HCT116 (cell line): ENCODE data around the gene TLCD3B. TPM values are rescaled to one million over a fixed set of nuclear protein-coding genes. Genes with fewer than 3 reads are reported as not detected.

Source experiments
- ATAC-seq: fragments of 200-7000 bp; cut with Tn5 transposase; 2 replicates; pipeline ENCODE4 v1.9.1; 2020; ENCODE audit warnings: mild to moderate bottlenecking, moderate library complexity
- BruUV-seq: library from RNA; stranded (reverse); fragments of 400-500 nt; replicated peaks from 2 replicates; lab custom pipeline; 2021; lab: Mats Ljungman, UMichigan
- CTCF ChIA-PET: fragments of 300-600 bp; sonication (Branson Sonifier 250); formaldehyde crosslinking; loops from one replicate; lab custom pipeline; 2021; ENCODE audit warnings: antibody characterized with exemption; lab: Charles Lee
- POLR2A ChIA-PET: fragments of 300-600, 350-600 bp; sonication (Branson Sonifier 250); formaldehyde crosslinking; loops from one replicate; lab custom pipeline; 2021; ENCODE audit warnings: antibody characterized with exemption; lab: Charles Lee
- RAD21 ChIA-PET, 2 experiments: fragments of 300-600 bp; sonication (Branson Sonifier 250); formaldehyde crosslinking; loops; one replicate each; lab custom pipeline; 2023; ENCODE audit warnings: low total read pairs in 2 of 2; ENCODE audit not compliant: uncharacterized antibody in 2 of 2, unreplicated experiment in 2 of 2, low non-redundant PET in 1 of 2; lab: Charles Lee
- DNase-seq: peaks from one replicate; pipeline ENCODE4 v3.0.0-alpha.2; 2010; ENCODE audit warnings: low read depth, low spot score
- H2AFZ ChIP-seq: fragments of 200-600 bp; shearing (Covaris generic), sonication (generic); 2 replicates; pipeline ENCODE4 v1.6.1; 2017; ENCODE audit warnings: low read depth, mixed run types, mixed read lengths, antibody characterized with exemption, low read length; ENCODE audit not compliant: poor library complexity, severe bottlenecking
- H3K27ac ChIP-seq: 2 replicates; pipeline ENCODE4 v1.5.1; 2012; ENCODE audit warnings: low read depth, low read length
- H3K27me3 ChIP-seq: fragments of 200-600 bp; sonication (generic); 2 replicates; pipeline ENCODE4 v1.6.1; 2016; ENCODE audit warnings: mixed run types, low read length, mixed read lengths; ENCODE audit not compliant: insufficient read depth
- H3K36me3 ChIP-seq, 2 experiments: fragments of 200-500 bp in 1 of 2; fragments of 200-600 bp in 1 of 2; sonication (Bioruptor generic) in 1 of 2; sonication (generic) in 1 of 2; 2 replicates each; pipeline versions ENCODE4 v1.5.1 to v1.6.1; 2014 to 2016; ENCODE audit warnings: low read length in 2 of 2, inconsistent platforms in 1 of 2, mixed read lengths in 1 of 2, mixed run types in 1 of 2; ENCODE audit not compliant: insufficient read depth in 2 of 2, control insufficient read depth in 1 of 2
- H3K4me1 ChIP-seq, 2 experiments: fragments of 200-600 bp in 1 of 2; sonication (generic) in 1 of 2; 2 replicates each; pipeline versions ENCODE4 v1.5.1 to v1.6.1; 2012 to 2017; ENCODE audit warnings: low read length in 2 of 2, inconsistent platforms in 1 of 2, mild to moderate bottlenecking in 1 of 2, mixed read lengths in 1 of 2, mixed run types in 1 of 2, moderate library complexity in 1 of 2; ENCODE audit not compliant: insufficient read depth in 2 of 2, control insufficient read depth in 1 of 2
- H3K4me2 ChIP-seq: fragments of 200-600 bp; sonication (generic); 2 replicates; pipeline ENCODE4 v1.6.1; 2017; ENCODE audit warnings: mixed run types, low read length, mixed read lengths
- H3K4me3 ChIP-seq, 2 experiments: fragments of 200-600 bp in 1 of 2; sonication (generic) in 1 of 2; replicated peaks in 1 of 2; 2 replicates each; pipeline ENCODE4 v1.5.1; 2011 to 2016; ENCODE audit warnings: low read length in 2 of 2, control low read depth in 1 of 2, low read depth in 1 of 2, mild to moderate bottlenecking in 1 of 2, mixed read lengths in 1 of 2, mixed run types in 1 of 2
- H3K79me2 ChIP-seq: fragments of 200-600 bp; sonication (generic); 2 replicates; pipeline ENCODE4 v1.6.1; 2017; ENCODE audit warnings: mild to moderate bottlenecking, mixed run types, low read length, moderate library complexity, mixed read lengths; ENCODE audit not compliant: insufficient read depth
- H3K9ac ChIP-seq: fragments of 200-600 bp; sonication (generic); 2 replicates; pipeline ENCODE4 v1.6.1; 2016; ENCODE audit warnings: low read length, mixed read lengths
- H3K9me2 ChIP-seq: fragments of 200-600 bp; sonication (generic), shearing (Covaris generic); 2 replicates; pipeline ENCODE4 v1.6.1; 2017; ENCODE audit warnings: mixed run types, mild to moderate bottlenecking, moderate library complexity; ENCODE audit not compliant: insufficient read depth
- H3K9me3 ChIP-seq, 2 experiments: fragments of 200-500 bp in 1 of 2; fragments of 200-600 bp in 1 of 2; sonication (Bioruptor generic) in 1 of 2; sonication (generic) in 1 of 2; 2 replicates each; pipeline ENCODE4 v1.6.1; 2014 to 2017; ENCODE audit warnings: low read length in 2 of 2, mixed read lengths in 2 of 2, inconsistent platforms in 1 of 2, low read depth in 1 of 2, mild to moderate bottlenecking in 1 of 2, mixed run types in 1 of 2, moderate library complexity in 1 of 2; ENCODE audit not compliant: control insufficient read depth in 1 of 2, insufficient read depth in 1 of 2
- H4K20me1 ChIP-seq: fragments of 200-600 bp; sonication (generic), shearing (Covaris generic); 2 replicates; pipeline ENCODE4 v1.6.1; 2017; ENCODE audit warnings: mixed run types, mild to moderate bottlenecking, moderate library complexity; ENCODE audit not compliant: insufficient read depth
- ATF3 ChIP-seq: IDR thresholded peaks from 2 replicates; pipeline ENCODE4 v1.6.1; 2012
- EZH2phosphoT487 ChIP-seq: fragments of 200-600 bp; IDR thresholded peaks from 2 replicates; pipeline ENCODE4 v1.6.1; 2018; ENCODE audit warnings: antibody characterized with exemption, borderline replicate concordance
- JUND ChIP-seq: IDR thresholded peaks from 2 replicates; pipeline ENCODE4 v1.6.1; 2012
- MAX ChIP-seq: IDR thresholded peaks from 2 replicates; pipeline ENCODE4 v1.6.1; 2012
- POLR2A ChIP-seq: IDR thresholded peaks from 2 replicates; pipeline ENCODE4 v1.7.0; 2011; ENCODE audit warnings: borderline replicate concordance; ENCODE audit not compliant: insufficient read depth, insufficient read length; ENCODE audit errors: extremely low read depth
- SIN3A ChIP-seq: IDR thresholded peaks from 2 replicates; pipeline ENCODE4 v1.6.1; 2012; ENCODE audit warnings: low read depth
- SP1 ChIP-seq: IDR thresholded peaks from 2 replicates; pipeline ENCODE4 v1.6.1; 2012; ENCODE audit warnings: low read depth
- SRF ChIP-seq: IDR thresholded peaks from 2 replicates; pipeline ENCODE4 v1.6.1; 2012; ENCODE audit warnings: low read depth
- TCF7L2 ChIP-seq: IDR thresholded peaks from 2 replicates; pipeline ENCODE4 v1.7.0; 2011; ENCODE audit warnings: borderline replicate concordance, inconsistent platforms; ENCODE audit not compliant: insufficient read depth, insufficient read length; ENCODE audit errors: extremely low read depth
- YY1 ChIP-seq: IDR thresholded peaks from 2 replicates; pipeline ENCODE4 v1.6.1; 2011; ENCODE audit warnings: low read length, low read depth, moderate library complexity, mild to moderate bottlenecking; ENCODE audit not compliant: insufficient replicate concordance; ENCODE audit errors: extremely low read depth
- ZBTB33 ChIP-seq: IDR thresholded peaks from 2 replicates; pipeline ENCODE4 v1.6.1; 2011; ENCODE audit warnings: mild to moderate bottlenecking, low read length, moderate library complexity; ENCODE audit not compliant: insufficient replicate concordance; ENCODE audit errors: extremely low read depth
- ZFX ChIP-seq: fragments of 450-650 bp; IDR thresholded peaks from 2 replicates; pipeline ENCODE4 v1.6.1; 2017
- ZNF274 ChIP-seq: fragments of 200-500 bp; sonication (Bioruptor generic); IDR thresholded peaks from 2 replicates; pipeline ENCODE4 v1.6.1; 2014; ENCODE audit warnings: mild to moderate bottlenecking, low read depth, low read length, inconsistent platforms
- intact Hi-C: fragments of 100-400 bp; cut with micrococcal nuclease; formaldehyde crosslinking; loops from 2 replicates; pipeline ENCODE4 v1.10.0; 2022
- total RNA-seq: library from RNA; stranded (reverse); gene quantifications from one replicate; pipeline ENCODE4 v1.2.1, GENCODE V29; 2021; ENCODE audit not compliant: unreplicated experiment

TLCD3B gene
- total RNA-seq, 1 experiment from 2014 or later, result 1.0 TPM

DNA sequence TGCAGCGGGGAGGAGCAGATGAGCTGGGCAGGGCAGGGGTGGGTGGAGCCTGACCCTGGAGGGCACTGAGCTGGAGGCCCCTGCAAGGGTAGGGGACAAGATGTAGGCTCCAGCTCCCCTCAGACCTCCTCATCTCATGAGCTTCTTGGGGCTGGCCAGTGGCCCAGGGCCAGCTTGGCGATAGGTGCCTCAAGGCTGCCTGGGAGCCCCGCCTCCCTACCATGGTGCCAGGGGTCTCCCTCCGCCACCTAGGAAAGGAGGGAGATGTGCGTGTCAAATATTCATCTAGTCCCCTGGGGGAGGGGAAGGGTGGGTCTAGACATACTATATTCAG is 39.5 kb downstream of the TLCD3B start:
- CTCF ChIA-PET, result no interaction called here

More for the DNA sequence above, 39.5 kb downstream of the TLCD3B start:
- ATAC-seq, result no peak
- Histone ChIP-seq H3K4me2 (no peak overlapping the region), H3K9me3 (no peaks in the 10 kb centered on the region), H3K4me3 (no peak overlapping the region)
- no peak for DNase-seq
- intact Hi-C loops, result no loop called here
- TF ChIP-seq ATF3, result no peak
- no peak for TF ChIP-seq TCF7L2
- no peak for TF ChIP-seq JUND
- TF ChIP-seq SIN3A, result no peak
- no peak for TF ChIP-seq POLR2A
- no peak for TF ChIP-seq SP1
- TF ChIP-seq ZNF274, result no peak
- TF ChIP-seq ZFX, result no peak
- TF ChIP-seq ZBTB33, result no peak
- no peak for TF ChIP-seq YY1
- TF ChIP-seq SRF, result no peak
- TF ChIP-seq MAX, result no peak
- no peak for TF ChIP-seq EZH2phosphoT487
- TF ChIP-seq, all 23 proteins: peak for 0
- no peak overlapping the region for H3K27ac ChIP-seq
- ChIA-PET RAD21 (no interaction called here), POLR2A (no interaction called here)
- H3K4me1 ChIP-seq, result peaks cover 9 to 22% of the 10 kb centered on the region in 2 experiments
- H4K20me1 ChIP-seq, result no peaks in the 10 kb centered on the region
- H2AFZ ChIP-seq, result no peak overlapping the region
- H3K79me2 ChIP-seq, result peaks cover 4% of the 10 kb centered on the region
- BruUV-seq, result no TSS peak
- no peaks in the 10 kb centered on the region for H3K27me3 ChIP-seq
- H3K36me3 ChIP-seq, result peaks cover 26 to 31% of the 10 kb centered on the region in 2 experiments
- H3K9me2 ChIP-seq, result no peaks in the 10 kb centered on the region
- no peak overlapping the region for H3K9ac ChIP-seq
